HepG2 (cell line): ENCODE results near the gene WSB1. TPM values are rescaled to one million over a fixed set of nuclear protein-coding genes. Genes with fewer than 3 reads are reported as not detected.

Source experiments
- ATAC-seq: fragments of 200-7000 bp; cut with Tn5 transposase; 3 replicates; pipeline ENCODE4 v1.9.1; 2020; ENCODE audit warnings: mild to moderate bottlenecking, moderate library complexity
- BruUV-seq: library from RNA; stranded (reverse); fragments of 400-500 nt; replicated peaks from 2 replicates; lab custom pipeline; 2021; lab: Mats Ljungman, UMichigan
- CTCF ChIA-PET: fragments of 300-600 bp; formaldehyde crosslinking; extraction: SDS; loops from one replicate; lab custom pipeline; 2021; ENCODE audit warnings: low total read pairs, inconsistent platforms, low intra/inter-chr PET ratio; lab: Yijun Ruan, JAX
- POLR2A ChIA-PET: fragments of 350-600 bp; sonication (Branson Sonifier 250); formaldehyde crosslinking; loops from one replicate; lab custom pipeline; 2020; ENCODE audit warnings: antibody characterized with exemption, inconsistent platforms; lab: Yijun Ruan, JAX
- DNase-seq: peaks from one replicate; pipeline ENCODE4 v3.0.0-alpha.2; 2015; ENCODE audit warnings: low spot score
- FAIRE-seq: peaks from 3 replicates; lab custom pipeline; 2011; peaks lifted over from hg19 to GRCh38; lab: Jason Lieb, UNC
- H2AFZ ChIP-seq: one replicate; pipeline ENCODE4 v1.6.1; 2011; ENCODE audit warnings: low read length, inconsistent platforms
- H3K27ac ChIP-seq: fragments of 300-600 bp; 3 replicates; pipeline ENCODE4 v1.8.0; 2011; ENCODE audit warnings: mixed run types, mild to moderate bottlenecking, mixed read lengths, low read length, inconsistent platforms; ENCODE audit not compliant: insufficient read depth; ENCODE audit errors: extremely low read length
- H3K27me3 ChIP-seq, 2 experiments: fragments of 200-600 bp in 1 of 2; 2 replicates in 1 of 2; 3 replicates in 1 of 2; pipeline versions ENCODE4 v1.6.0 to v1.8.0; 2011; ENCODE audit warnings: low read length in 2 of 2, mild to moderate bottlenecking in 2 of 2, moderate library complexity in 2 of 2, inconsistent platforms in 1 of 2; ENCODE audit not compliant: insufficient read depth in 2 of 2, control insufficient read depth in 1 of 2
- H3K36me3 ChIP-seq, 2 experiments: fragments of 200-600 bp in 1 of 2; replicated peaks in 1 of 2; 2 replicates in 1 of 2; 3 replicates in 1 of 2; pipeline versions ENCODE4 v1.5.1 to v1.8.0; 2011; ENCODE audit warnings: low read length in 2 of 2, inconsistent platforms in 1 of 2; ENCODE audit not compliant: insufficient read depth in 2 of 2, control insufficient read depth in 1 of 2
- H3K4me1 ChIP-seq: 2 replicates; pipeline ENCODE4 v1.5.1; 2012; ENCODE audit warnings: low read length, inconsistent platforms; ENCODE audit not compliant: insufficient read depth
- H3K4me2 ChIP-seq: 2 replicates; pipeline ENCODE4 v1.6.0; 2011; ENCODE audit warnings: low read depth, low read length, inconsistent platforms
- H3K4me3 ChIP-seq, 3 experiments: fragments of 200-600 bp in 1 of 3; sonication (generic), shearing (Covaris generic) in 1 of 3; replicated peaks in 1 of 3; 2 replicates each; pipeline ENCODE4 v1.5.1; 2011 to 2016; ENCODE audit warnings: low read length in 3 of 3, inconsistent platforms in 2 of 3, low read depth in 2 of 3, mild to moderate bottlenecking in 2 of 3, control low read depth in 1 of 3, mixed read lengths in 1 of 3; ENCODE audit not compliant: insufficient read depth in 1 of 3
- H3K79me2 ChIP-seq: one replicate; pipeline ENCODE4 v1.6.1; 2011; ENCODE audit warnings: low read length, inconsistent platforms; ENCODE audit not compliant: insufficient read depth
- H3K9ac ChIP-seq: 2 replicates; pipeline ENCODE4 v1.6.0; 2011; ENCODE audit warnings: mild to moderate bottlenecking, low read depth, low read length, inconsistent platforms; ENCODE audit not compliant: insufficient read depth
- H3K9me3 ChIP-seq: 2 replicates; pipeline ENCODE4 v1.5.1; 2012; ENCODE audit warnings: mild to moderate bottlenecking, low read length
- H4K20me1 ChIP-seq: 2 replicates; pipeline ENCODE4 v1.6.0; 2011; ENCODE audit warnings: inconsistent platforms, mild to moderate bottlenecking, low read length, moderate library complexity; ENCODE audit not compliant: insufficient read depth
- ATF1 ChIP-seq: IDR thresholded peaks from 2 replicates; pipeline ENCODE4 v1.6.1; 2016; ENCODE audit warnings: mild to moderate bottlenecking, control low read depth
- CEBPG ChIP-seq: IDR thresholded peaks from 2 replicates; pipeline ENCODE4 v1.6.1; 2016
- HDAC2 ChIP-seq: sonication (generic); formaldehyde crosslinking; IDR thresholded peaks from 2 replicates; pipeline ENCODE4 v1.4.0; 2020; ENCODE audit warnings: missing genetic modification reagents
- HNRNPLL ChIP-seq: fragments of 200-400 bp; formaldehyde crosslinking; IDR thresholded peaks from 2 replicates; pipeline ENCODE4 v1.6.1; 2017; ENCODE audit warnings: mild to moderate bottlenecking, low read depth, low read length; ENCODE audit not compliant: poor library complexity, severe bottlenecking
- MNT ChIP-seq: fragments of 450-650 bp; IDR thresholded peaks from 2 replicates; pipeline ENCODE4 v1.6.1; 2016
- SMYD3 ChIP-seq: sonication (generic); formaldehyde crosslinking; IDR thresholded peaks from 2 replicates; pipeline ENCODE4 v1.8.1; 2023; ENCODE audit warnings: mild to moderate bottlenecking, missing genetic modification reagents
- TFE3 ChIP-seq: IDR thresholded peaks from 2 replicates; pipeline ENCODE4 v1.6.1; 2016
- TOE1 ChIP-seq: sonication (generic); formaldehyde crosslinking; IDR thresholded peaks from 2 replicates; pipeline ENCODE4 v1.4.0; 2020; ENCODE audit warnings: mild to moderate bottlenecking, missing genetic modification reagents
- TRIM24 ChIP-seq: sonication (generic); formaldehyde crosslinking; IDR thresholded peaks from 2 replicates; pipeline ENCODE4 v1.8.0; 2022; ENCODE audit warnings: mild to moderate bottlenecking, missing genetic modification reagents
- ZNF772 ChIP-seq: sonication (generic); formaldehyde crosslinking; IDR thresholded peaks from 2 replicates; pipeline ENCODE4 v1.5.0; 2020; ENCODE audit warnings: mild to moderate bottlenecking, missing genetic modification reagents
- WGBS: methylation state at CpG from one replicate; pipeline ENCODE4 v1.1.6; 2017; ENCODE audit warnings: low lambda C conversion rate; 5-methylcytosine and 5-hydroxymethylcytosine counted together
- in situ Hi-C: cut with HindIII; loops from 2 replicates; pipeline ENCODE4 v1.10.0; 2017; ENCODE audit warnings: low pct_unique_long_range_greater_than_20kb; ENCODE audit not compliant: extremely low pct_ligation_motif_present
- intact Hi-C: fragments of 100-400 bp; cut with micrococcal nuclease; formaldehyde crosslinking; loops from one replicate; pipeline ENCODE4 v1.10.0; 2022; ENCODE audit not compliant: unreplicated experiment
- polyA plus RNA-seq, 8 experiments: library from polyadenylated mRNA; depleted of rRNA in 3 of 8; stranded (reverse) in 7 of 8; unstranded in 1 of 8; fragments of >200 nt; fragmentation: Illumina TruSeq in 4 of 8; extraction: Trizol in 4 of 8; gene quantifications; 2 replicates each; pipeline versions ENCODE4 v1.2.1 to v1.2.3, GENCODE V29; 2011 to 2016; ENCODE audit warnings: low read depth in 4 of 8, missing spikeins in 1 of 8, mixed read lengths in 1 of 8; ENCODE audit not compliant: insufficient read depth in 1 of 8
- total RNA-seq, 5 experiments: library from RNA; depleted of rRNA; stranded (reverse); fragments of >200 nt; fragmentation: Illumina TruSeq; extraction: Trizol; gene quantifications; 2 replicates each; pipeline ENCODE4 v1.2.3, GENCODE V29; 2016; ENCODE audit warnings: low read depth in 1 of 5
- TF ChIP-seq, protein P1 (sequence below): IDR thresholded peaks from 2 replicates; pipeline ENCODE4 v1.6.1; 2012; ENCODE audit warnings: inconsistent platforms
- TF ChIP-seq, protein P2 (sequence below): sonication (generic); formaldehyde crosslinking; conservative IDR thresholded peaks from 2 replicates; pipeline ENCODE4 v1.4.0; 2020; ENCODE audit warnings: mild to moderate bottlenecking, missing genetic modification reagents, moderate library complexity

Gene WSB1
- total and polyA plus RNA-seq, 2 of the 13 experiments (the other 11 are each of a cell fraction or from before 2014, with no cell fraction given): 81.3 to 294 TPM

DNA sequence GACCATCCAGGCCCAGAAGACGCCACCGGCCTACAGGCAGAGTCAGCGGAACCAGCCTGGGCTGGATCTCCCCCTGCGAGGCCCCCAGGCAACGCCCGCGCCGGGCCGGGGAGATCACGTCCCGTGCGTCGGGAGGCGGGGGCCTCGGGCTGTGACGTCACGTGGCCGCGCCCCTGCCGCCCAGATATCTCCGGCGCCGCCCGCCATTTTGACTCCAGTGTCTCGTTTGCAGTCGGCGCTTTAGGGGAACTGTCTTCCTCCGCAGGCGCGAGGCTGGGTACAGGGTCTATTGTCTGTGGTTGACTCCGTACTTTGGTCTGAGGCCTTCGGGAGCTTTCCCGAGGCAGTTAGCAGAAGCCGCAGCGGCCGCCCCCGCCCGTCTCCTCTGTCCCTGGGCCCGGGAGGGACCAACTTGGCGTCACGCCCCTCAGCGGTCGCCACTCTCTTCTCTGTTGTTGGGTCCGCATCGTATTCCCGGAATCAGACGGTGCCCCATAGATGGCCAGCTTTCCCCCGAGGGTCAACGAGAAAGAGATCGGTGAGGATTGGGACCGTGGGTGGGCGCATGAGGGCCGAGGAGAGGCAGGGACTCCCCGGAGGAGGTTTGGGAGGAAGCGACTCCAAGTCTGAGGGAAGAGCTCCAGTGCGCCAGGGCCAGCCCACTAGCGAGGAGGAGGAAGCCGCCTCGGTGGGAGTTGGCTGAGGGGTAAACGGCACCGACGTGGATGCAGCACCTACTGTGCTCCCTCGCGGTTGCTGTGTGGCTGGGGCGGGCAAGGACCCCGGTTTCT lies at the start of gene WSB1 (continued):
- TF ChIP-seq MNT (0 out of 2 replicates have a peak, but pooled peaks have one; percentile 24), ZNF772 (CRISPR knock-in tag) (0 out of 2 replicates have a peak, but pooled peaks have one; percentile 50)

- in situ Hi-C loops: loop anchor here (5.0 kb wide), 2 partner anchors 48 to 88 kb away; partner anchors contain the start of gene WSB1
- Histone ChIP-seq H3K27ac (no peak overlapping the region), H3K9me3 (no peaks in the 10 kb centered on the region), H2AFZ (no peak overlapping the region), H3K9ac (peak overlapping the region; percentile 42; the same call in 1 of the 2 replicates), H3K4me1 (peaks cover 42% of the 10 kb centered on the region), H3K27me3 (peaks cover 3 to 15% of the 10 kb centered on the region in 2 experiments; a peak in 3 of 5 replicates), H3K4me3 (peak overlapping the region in 2 of 3 experiments; percentile 29 to 41; a peak in 1 of 6 replicates), H3K36me3 (no peaks in the 10 kb centered on the region), H4K20me1 (no peaks in the 10 kb centered on the region), H3K79me2 (no peaks in the 10 kb centered on the region), H3K4me2 (peak overlapping the region; percentile 72)
- ATAC-seq (peak; percentile 37), DNase-seq (peak; percentile 53), FAIRE-seq (no peak)
- BruUV-seq: no TSS peak
- ChIA-PET POLR2A (interaction anchor here (2.6 kb wide), 1 partner anchor 49 kb away, joined by 21 read pairs; the partner anchor contains the start of gene WSB1), CTCF (interaction anchor here (1.0 to 3.0 kb wide), 3 partner anchors 88 to 186 kb away, joined by 4 to 28 read pairs (median 19); no protein-coding TSS in a partner anchor)
- intact Hi-C loops: loop anchor here (1.0 to 2.0 kb wide), 4 partner anchors 51 to 136 kb away; no protein-coding TSS in a partner anchor
- WGBS: 64% methylated on average over 13 of the region's 16 CpGs
- peak; percentile 89; the same call in 1 of the 2 replicates for TF ChIP-seq TFE3 (CRISPR knock-in tag)
- TF ChIP-seq, protein P1, sequence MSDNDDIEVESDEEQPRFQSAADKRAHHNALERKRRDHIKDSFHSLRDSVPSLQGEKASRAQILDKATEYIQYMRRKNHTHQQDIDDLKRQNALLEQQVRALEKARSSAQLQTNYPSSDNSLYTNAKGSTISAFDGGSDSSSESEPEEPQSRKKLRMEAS: 0 out of 2 replicates have a peak, but pooled peaks have one; percentile 2
- peak; percentile 92 for TF ChIP-seq CEBPG (CRISPR knock-in tag)
- no peak for TF ChIP-seq TRIM24 (CRISPR knock-in tag)
- TF ChIP-seq SMYD3 (CRISPR knock-in tag): no peak
- TF ChIP-seq, protein P2, sequence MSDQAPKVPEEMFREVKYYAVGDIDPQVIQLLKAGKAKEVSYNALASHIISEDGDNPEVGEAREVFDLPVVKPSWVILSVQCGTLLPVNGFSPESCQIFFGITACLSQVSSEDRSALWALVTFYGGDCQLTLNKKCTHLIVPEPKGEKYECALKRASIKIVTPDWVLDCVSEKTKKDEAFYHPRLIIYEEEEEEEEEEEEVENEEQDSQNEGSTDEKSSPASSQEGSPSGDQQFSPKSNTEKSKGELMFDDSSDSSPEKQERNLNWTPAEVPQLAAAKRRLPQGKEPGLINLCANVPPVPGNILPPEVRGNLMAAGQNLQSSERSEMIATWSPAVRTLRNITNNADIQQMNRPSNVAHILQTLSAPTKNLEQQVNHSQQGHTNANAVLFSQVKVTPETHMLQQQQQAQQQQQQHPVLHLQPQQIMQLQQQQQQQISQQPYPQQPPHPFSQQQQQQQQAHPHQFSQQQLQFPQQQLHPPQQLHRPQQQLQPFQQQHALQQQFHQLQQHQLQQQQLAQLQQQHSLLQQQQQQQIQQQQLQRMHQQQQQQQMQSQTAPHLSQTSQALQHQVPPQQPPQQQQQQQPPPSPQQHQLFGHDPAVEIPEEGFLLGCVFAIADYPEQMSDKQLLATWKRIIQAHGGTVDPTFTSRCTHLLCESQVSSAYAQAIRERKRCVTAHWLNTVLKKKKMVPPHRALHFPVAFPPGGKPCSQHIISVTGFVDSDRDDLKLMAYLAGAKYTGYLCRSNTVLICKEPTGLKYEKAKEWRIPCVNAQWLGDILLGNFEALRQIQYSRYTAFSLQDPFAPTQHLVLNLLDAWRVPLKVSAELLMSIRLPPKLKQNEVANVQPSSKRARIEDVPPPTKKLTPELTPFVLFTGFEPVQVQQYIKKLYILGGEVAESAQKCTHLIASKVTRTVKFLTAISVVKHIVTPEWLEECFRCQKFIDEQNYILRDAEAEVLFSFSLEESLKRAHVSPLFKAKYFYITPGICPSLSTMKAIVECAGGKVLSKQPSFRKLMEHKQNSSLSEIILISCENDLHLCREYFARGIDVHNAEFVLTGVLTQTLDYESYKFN (CRISPR knock-in tag): no peak
- TF ChIP-seq HNRNPLL: no peak
- no peak for TF ChIP-seq ATF1 (CRISPR knock-in tag)
- no peak for TF ChIP-seq TOE1 (CRISPR knock-in tag)
- no peak for TF ChIP-seq HDAC2 (CRISPR knock-in tag)
Measured at GRCh38 chr17:27244491-27245223, 49.3 kb upstream of the WSB1 start.
